Activated CD4-positive, alpha-beta T cell treated with anti-CD3 and anti-CD28 coated beads, Interleukin-2, amount 10 ng/mL, durations not matched to agents 7 days and 5 days (primary cell): ENCODE measurements around the gene DLGAP5. TPM values are rescaled to one million over a fixed set of nuclear protein-coding genes. Genes with fewer than 3 reads are reported as not detected.

Source experiments
- CTCF ChIA-PET: fragments of 350-600 bp; sonication (Branson Sonifier 250); formaldehyde crosslinking; loops from one replicate; lab custom pipeline; 2021; ENCODE audit warnings: antibody characterized with exemption; lab: Charles Lee
- POLR2A ChIA-PET: fragments of 350-600 bp; sonication (Branson Sonifier 250); formaldehyde crosslinking; loops from one replicate; lab custom pipeline; 2021; ENCODE audit warnings: antibody characterized with exemption; lab: Charles Lee
- DNase-seq: peaks from one replicate; pipeline ENCODE4 v3.0.0-alpha.2; 2020
- H3K27ac Mint-ChIP-seq: one replicate; pipeline ENCODE4 v1.8.0; 2021; ENCODE audit warnings: mild to moderate bottlenecking, moderate library complexity, mixed read lengths
- H3K27me3 Mint-ChIP-seq: one replicate; pipeline ENCODE4 v1.8.0; 2021; ENCODE audit warnings: mixed read lengths
- H3K36me3 Mint-ChIP-seq: one replicate; pipeline ENCODE4 v1.8.0; 2021; ENCODE audit warnings: low read depth, mixed read lengths
- H3K4me1 Mint-ChIP-seq: one replicate; pipeline ENCODE4 v1.8.0; 2021; ENCODE audit warnings: mixed read lengths
- H3K4me3 Mint-ChIP-seq: one replicate; pipeline ENCODE4 v1.8.0; 2021; ENCODE audit warnings: mild to moderate bottlenecking, moderate library complexity, mixed read lengths
- H3K9me3 Mint-ChIP-seq: one replicate; pipeline ENCODE4 v1.8.0; 2021; ENCODE audit warnings: mixed read lengths
- total RNA-seq, 2 experiments: library from RNA; stranded (reverse); gene quantifications; one replicate each; pipeline ENCODE4 v1.2.3, GENCODE V29; 2021

DLGAP5 gene
- total RNA-seq, 2 experiments from 2014 or later, result 109 to 117 TPM

GRCh38 chr14:55206175-55206693 lies 14.8 kb upstream of the DLGAP5 start:
- DNase-seq, result no peak
- Mint-ChIP-seq H3K27me3 (peaks cover 7% of the 10 kb centered on the region), H3K9me3 (no peaks in the 10 kb centered on the region), H3K4me3 (no peak overlapping the region), H3K4me1 (no peaks in the 10 kb centered on the region), H3K36me3 (no peaks in the 10 kb centered on the region), H3K27ac (no peak overlapping the region)
- ChIA-PET CTCF (no interaction called here), POLR2A (no interaction called here)

GRCh38 chr14:55201219-55202101 lies 10.1 kb upstream of the DLGAP5 start:
- Mint-ChIP-seq H3K9me3 (no peaks in the 10 kb centered on the region), H3K36me3 (no peaks in the 10 kb centered on the region), H3K27ac (no peak overlapping the region), H3K27me3 (peaks cover 9% of the 10 kb centered on the region), H3K4me3 (no peak overlapping the region), H3K4me1 (no peaks in the 10 kb centered on the region)
- no peak for DNase-seq
- ChIA-PET CTCF (interaction anchor here (0.5 to 2.1 kb wide), 7 partner anchors 10 to 599 kb away, joined by 3 to 5 read pairs (median 3); partner anchors contain the start of gene DLGAP5), POLR2A (no interaction called here)

- Mint-ChIP-seq H3K4me1 (no peaks in the 10 kb centered on the region), H3K4me3 (no peak overlapping the region), H3K36me3 (no peaks in the 10 kb centered on the region), H3K27me3 (peaks cover 9% of the 10 kb centered on the region), H3K9me3 (no peaks in the 10 kb centered on the region), H3K27ac (no peak overlapping the region)
- DNase-seq, result no peak
- ChIA-PET POLR2A (no interaction called here), CTCF (interaction anchor here (0.6 to 2.1 kb wide), 3 partner anchors 12 to 70 kb away, joined by 3 to 5 read pairs (median 5); no protein-coding TSS in a partner anchor)
Observed at GRCh38 chr14:55200651-55201050, 9.3 kb upstream of the DLGAP5 start.

- no peak for DNase-seq
- H3K9me3 Mint-ChIP-seq, result no peaks in the 10 kb centered on the region
- no peak overlapping the region for H3K27ac Mint-ChIP-seq
- H3K27me3 Mint-ChIP-seq, result peaks cover 9% of the 10 kb centered on the region
- POLR2A ChIA-PET, result no interaction called here
- no peaks in the 10 kb centered on the region for H3K36me3 Mint-ChIP-seq
- no peaks in the 10 kb centered on the region for H3K4me1 Mint-ChIP-seq
- CTCF ChIA-PET, result no interaction called here
- no peak overlapping the region for H3K4me3 Mint-ChIP-seq
Observed at GRCh38 chr14:55198749-55199148, 7.4 kb upstream of the DLGAP5 start.

- Mint-ChIP-seq H3K36me3 (peaks cover 5% of the 10 kb centered on the region), H3K4me3 (no peak overlapping the region), H3K27me3 (peaks cover 4% of the 10 kb centered on the region), H3K9me3 (no peaks in the 10 kb centered on the region), H3K27ac (no peak overlapping the region), H3K4me1 (peaks cover 16% of the 10 kb centered on the region)
- CTCF ChIA-PET, result interaction anchor here (0.7 to 1.7 kb wide), 2 partner anchors 17 to 18 kb away, joined by 4 read pairs; no protein-coding TSS in a partner anchor
- POLR2A ChIA-PET, result no interaction called here
- DNase-seq, result no peak
Observed at GRCh38 chr14:55194656-55195355, 3.4 kb upstream of the DLGAP5 start.

GRCh38 chr14:55192054-55192621 lies 753 bp upstream of the DLGAP5 start:
- H3K4me3 Mint-ChIP-seq, result peak overlapping the region; percentile 90
- POLR2A ChIA-PET, result no interaction called here
- H3K36me3 Mint-ChIP-seq, result peaks cover 22% of the 10 kb centered on the region
- H3K9me3 Mint-ChIP-seq, result no peaks in the 10 kb centered on the region
- H3K27me3 Mint-ChIP-seq, result no peaks in the 10 kb centered on the region
- H3K27ac Mint-ChIP-seq, result peak overlapping the region; percentile 96
- CTCF ChIA-PET, result interaction anchor here (0.6 to 2.4 kb wide), 4 partner anchors 10 to 126 kb away, joined by 3 to 7 read pairs (median 4); no protein-coding TSS in a partner anchor
- no peak for DNase-seq
- peaks cover 33% of the 10 kb centered on the region for H3K4me1 Mint-ChIP-seq

GRCh38 chr14:55190906-55191202 lies 531 bp downstream of the DLGAP5 start:
- POLR2A ChIA-PET, result no interaction called here
- no peaks in the 10 kb centered on the region for H3K27me3 Mint-ChIP-seq
- H3K36me3 Mint-ChIP-seq, result peaks cover 31% of the 10 kb centered on the region
- peak; percentile 16 for DNase-seq
- no peaks in the 10 kb centered on the region for H3K9me3 Mint-ChIP-seq
- H3K4me3 Mint-ChIP-seq, result peak overlapping the region; percentile 90
- H3K4me1 Mint-ChIP-seq, result peaks cover 40% of the 10 kb centered on the region
- peak overlapping the region; percentile 96 for H3K27ac Mint-ChIP-seq
- CTCF ChIA-PET, result interaction anchor here (0.6 to 2.4 kb wide), 3 partner anchors 8 to 62 kb away, joined by 3 to 7 read pairs (median 4); no protein-coding TSS in a partner anchor

GRCh38 chr14:55188686-55189295 lies 2.6 kb downstream of the DLGAP5 start:
- no peaks in the 10 kb centered on the region for H3K27me3 Mint-ChIP-seq
- no peak for DNase-seq
- POLR2A ChIA-PET, result interaction anchor here (0.6 kb wide), 1 partner anchor 106 kb away, joined by 6 read pairs; no protein-coding TSS in a partner anchor
- peaks cover 42% of the 10 kb centered on the region for H3K36me3 Mint-ChIP-seq
- H3K9me3 Mint-ChIP-seq, result no peaks in the 10 kb centered on the region
- H3K4me3 Mint-ChIP-seq, result peak overlapping the region; percentile 90
- H3K27ac Mint-ChIP-seq, result no peak overlapping the region
- peaks cover 40% of the 10 kb centered on the region for H3K4me1 Mint-ChIP-seq
- CTCF ChIA-PET, result interaction anchor here (0.6 to 0.7 kb wide), 2 partner anchors 57 to 404 kb away, joined by 3 to 5 read pairs; no protein-coding TSS in a partner anchor

GRCh38 chr14:55180434-55180833 lies 11.0 kb downstream of the DLGAP5 start:
- Mint-ChIP-seq H3K9me3 (no peaks in the 10 kb centered on the region), H3K4me3 (no peak overlapping the region), H3K4me1 (peaks cover 16% of the 10 kb centered on the region), H3K27ac (no peak overlapping the region), H3K36me3 (peaks cover 63% of the 10 kb centered on the region), H3K27me3 (no peaks in the 10 kb centered on the region)
- ChIA-PET POLR2A (no interaction called here), CTCF (no interaction called here)
- DNase-seq, result no peak

- Mint-ChIP-seq H3K36me3 (peaks cover 63% of the 10 kb centered on the region), H3K4me1 (peaks cover 16% of the 10 kb centered on the region), H3K9me3 (no peaks in the 10 kb centered on the region), H3K27ac (no peak overlapping the region), H3K27me3 (no peaks in the 10 kb centered on the region), H3K4me3 (no peak overlapping the region)
- ChIA-PET CTCF (no interaction called here), POLR2A (no interaction called here)
- DNase-seq, result no peak
Observed at GRCh38 chr14:55180006-55180405, 11.4 kb downstream of the DLGAP5 start.

- no peak for DNase-seq
- no peaks in the 10 kb centered on the region for H3K9me3 Mint-ChIP-seq
- no peaks in the 10 kb centered on the region for H3K27me3 Mint-ChIP-seq
- H3K36me3 Mint-ChIP-seq, result peaks cover 56% of the 10 kb centered on the region
- CTCF ChIA-PET, result interaction anchor here (1.0 to 2.7 kb wide), 3 partner anchors 80 to 119 kb away, joined by 3 to 7 read pairs (median 7); partner anchors contain the start of gene MAPK1IP1L
- no peaks in the 10 kb centered on the region for H3K4me1 Mint-ChIP-seq
- H3K27ac Mint-ChIP-seq, result no peak overlapping the region
- POLR2A ChIA-PET, result no interaction called here
- H3K4me3 Mint-ChIP-seq, result no peak overlapping the region
Observed at GRCh38 chr14:55170526-55170925, 20.9 kb downstream of the DLGAP5 start.

GRCh38 chr14:55160989-55161388 lies 30.4 kb downstream of the DLGAP5 start:
- ChIA-PET POLR2A (no interaction called here), CTCF (interaction anchor here (0.6 to 3.3 kb wide), 9 partner anchors 12 to 654 kb away, joined by 3 to 14 read pairs (median 4); partner anchors contain the start of gene MAPK1IP1L)
- DNase-seq, result no peak
- Mint-ChIP-seq H3K9me3 (no peaks in the 10 kb centered on the region), H3K4me3 (no peak overlapping the region), H3K36me3 (peaks cover 66% of the 10 kb centered on the region), H3K27ac (no peak overlapping the region), H3K27me3 (no peaks in the 10 kb centered on the region), H3K4me1 (peaks cover 23% of the 10 kb centered on the region)
